T-helper 2 cell treated with Interferon-gamma antibody and Interleukin-4, amounts not matched to agents 5 μg/mL and 100 μg/mL, for 36 hours (primary cell): ENCODE measurements around the gene DNAAF1.
"Not testable (repeated sequence)": the region's sequence is repeated elsewhere in the genome, so short reads cannot be mapped to it uniquely, and the experiment has no call there.

Experiments used
- DNase-seq: peaks from one replicate; pipeline ENCODE4 v3.0.0; 2021; ENCODE audit warnings: low spot score
- H3K27ac Mint-ChIP-seq: one replicate; pipeline ENCODE4 v1.8.0; 2021; ENCODE audit warnings: mild to moderate bottlenecking, mixed read lengths
- H3K27me3 Mint-ChIP-seq: one replicate; pipeline ENCODE4 v1.8.0; 2021; ENCODE audit warnings: low read depth, mixed read lengths
- H3K36me3 Mint-ChIP-seq: one replicate; pipeline ENCODE4 v1.8.0; 2021; ENCODE audit warnings: low read depth, mixed read lengths
- H3K4me1 Mint-ChIP-seq: one replicate; pipeline ENCODE4 v1.8.0; 2021; ENCODE audit warnings: low read depth, mixed read lengths
- H3K4me3 Mint-ChIP-seq: one replicate; pipeline ENCODE4 v1.8.0; 2022; ENCODE audit warnings: mild to moderate bottlenecking, moderate library complexity, mixed read lengths
- H3K9me3 Mint-ChIP-seq: one replicate; pipeline ENCODE4 v1.8.0; 2021; ENCODE audit warnings: mixed read lengths

Gene DNAAF1

DNA sequence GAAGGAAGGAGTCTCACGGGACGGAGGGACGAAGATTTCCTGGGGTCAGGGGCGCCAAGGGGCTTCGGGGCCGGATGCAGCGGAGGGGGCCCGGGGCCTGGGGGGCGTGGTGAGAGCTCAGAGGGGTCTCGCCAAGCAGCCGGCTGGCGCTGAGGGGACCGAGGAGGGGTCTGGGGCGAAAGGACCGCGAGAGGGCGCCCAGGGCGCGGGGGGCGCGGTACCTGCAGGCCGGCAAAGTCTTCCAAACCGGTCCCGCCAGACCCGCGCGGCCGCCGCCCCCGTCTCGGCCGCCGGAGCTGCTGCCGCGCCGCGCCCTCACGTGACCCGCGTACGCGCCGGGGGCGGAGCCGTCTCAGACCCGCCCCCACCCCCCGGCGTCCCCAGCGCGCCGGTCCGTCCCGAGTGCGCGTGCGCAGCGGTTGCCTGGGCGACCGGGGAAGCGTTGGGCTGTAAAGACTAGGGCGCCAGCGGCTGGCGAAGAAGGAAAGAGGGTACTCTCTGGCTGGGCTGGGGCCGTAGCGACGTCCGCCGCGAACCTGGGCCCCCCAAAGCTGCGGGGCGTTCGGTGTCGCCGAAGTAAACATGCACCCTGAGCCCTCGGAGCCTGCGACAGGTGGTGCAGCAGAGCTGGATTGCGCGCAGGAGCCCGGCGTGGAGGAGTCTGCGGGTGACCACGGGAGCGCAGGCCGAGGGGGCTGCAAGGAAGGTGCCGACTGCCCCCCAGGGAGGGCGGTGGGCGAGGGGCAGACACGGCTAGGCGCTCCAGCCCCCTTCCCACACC is at the start of gene DNAAF1, which contains the start of gene HSDL1:
Gene DNAAF1 (plus strand): TSS at position 450 of the 781 bp plus-strand sequence. CDS start 133 bp downstream, at position 583.
Gene HSDL1 (minus strand): TSS at position 319 of the 781 bp plus-strand sequence. CDS start 13,856 bp downstream, outside the sequence.
- H3K27me3 Mint-ChIP-seq: peaks cover 6% of the 10 kb centered on the region
- DNase-seq: peak; percentile 92
- peaks cover 2% of the 10 kb centered on the region for H3K36me3 Mint-ChIP-seq
- H3K4me1 Mint-ChIP-seq: peaks cover 10% of the 10 kb centered on the region
- peak within 1 kb of the TSS; percentile 82 for H3K27ac Mint-ChIP-seq
- H3K4me3 Mint-ChIP-seq: peak within 1 kb of the TSS; percentile 94
- H3K9me3 Mint-ChIP-seq: no peaks in the 10 kb centered on the region

DNA sequence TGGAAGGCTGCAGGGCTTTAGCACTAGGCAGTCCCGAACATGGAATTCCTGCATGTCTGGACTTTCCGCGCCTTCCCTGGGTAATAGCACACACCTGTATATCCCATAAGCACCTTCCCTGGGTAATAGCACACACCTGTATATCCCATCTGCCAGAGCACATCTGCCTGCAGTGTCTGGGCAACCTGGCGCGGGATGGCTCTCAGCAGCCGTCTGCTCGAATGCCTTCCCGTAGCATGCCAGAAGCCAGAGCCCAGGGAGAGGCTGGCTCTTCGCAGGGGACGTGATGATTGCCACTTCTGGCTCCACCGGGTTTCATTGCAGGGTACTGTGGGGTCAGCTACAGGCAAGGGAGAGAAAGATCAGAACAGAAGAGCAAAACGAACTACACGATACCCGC is 49.6 kb upstream of the DNAAF1 start:
- H3K27me3 Mint-ChIP-seq: no peaks in the 10 kb centered on the region
- H3K36me3 Mint-ChIP-seq: peaks cover 51% of the 10 kb centered on the region
- no peaks in the 10 kb centered on the region for H3K9me3 Mint-ChIP-seq
- peaks cover 12% of the 10 kb centered on the region for H3K4me1 Mint-ChIP-seq
- H3K27ac Mint-ChIP-seq: no peak overlapping the region
- H3K4me3 Mint-ChIP-seq: no peak overlapping the region
- no peak for DNase-seq

GRCh38 chr16:84096447-84097005 is 48.6 kb upstream of the DNAAF1 start:
- no peak overlapping the region for H3K4me3 Mint-ChIP-seq
- no peak overlapping the region for H3K27ac Mint-ChIP-seq
- H3K9me3 Mint-ChIP-seq: no peaks in the 10 kb centered on the region
- H3K4me1 Mint-ChIP-seq: peaks cover 12% of the 10 kb centered on the region
- no peak for DNase-seq
- H3K27me3 Mint-ChIP-seq: no peaks in the 10 kb centered on the region
- peaks cover 45% of the 10 kb centered on the region for H3K36me3 Mint-ChIP-seq

- Mint-ChIP-seq H3K4me3 (no peak overlapping the region), H3K27me3 (no peaks in the 10 kb centered on the region), H3K27ac (no peak overlapping the region), H3K9me3 (no peaks in the 10 kb centered on the region), H3K36me3 (peaks cover 36% of the 10 kb centered on the region), H3K4me1 (peaks cover 14% of the 10 kb centered on the region)
- DNase-seq: no peak
Measured at GRCh38 chr16:84098939-84099338, 46.2 kb upstream of the DNAAF1 start.

- Mint-ChIP-seq H3K36me3 (peaks cover 19% of the 10 kb centered on the region), H3K27me3 (no peaks in the 10 kb centered on the region), H3K9me3 (no peaks in the 10 kb centered on the region), H3K4me1 (peaks cover 14% of the 10 kb centered on the region), H3K27ac (no peak overlapping the region), H3K4me3 (no peak overlapping the region)
- no peak for DNase-seq
Measured at GRCh38 chr16:84103678-84104077, 41.4 kb upstream of the DNAAF1 start.

GRCh38 chr16:84104231-84104630 is 40.9 kb upstream of the DNAAF1 start:
- no peaks in the 10 kb centered on the region for H3K9me3 Mint-ChIP-seq
- no peak overlapping the region for H3K27ac Mint-ChIP-seq
- no peak for DNase-seq
- no peak overlapping the region for H3K4me3 Mint-ChIP-seq
- no peaks in the 10 kb centered on the region for H3K27me3 Mint-ChIP-seq
- H3K36me3 Mint-ChIP-seq: peaks cover 17% of the 10 kb centered on the region
- H3K4me1 Mint-ChIP-seq: peaks cover 10% of the 10 kb centered on the region

GRCh38 chr16:84105301-84105815 is 39.8 kb upstream of the DNAAF1 start:
- Mint-ChIP-seq H3K27ac (no peak overlapping the region), H3K36me3 (peaks cover 19% of the 10 kb centered on the region), H3K4me1 (peaks cover 5% of the 10 kb centered on the region), H3K9me3 (no peaks in the 10 kb centered on the region), H3K27me3 (no peaks in the 10 kb centered on the region), H3K4me3 (no peak overlapping the region)
- DNase-seq: no peak

- H3K9me3 Mint-ChIP-seq: no peaks in the 10 kb centered on the region
- H3K27ac Mint-ChIP-seq: no peak overlapping the region
- no peak for DNase-seq
- H3K36me3 Mint-ChIP-seq: peaks cover 21% of the 10 kb centered on the region
- H3K4me3 Mint-ChIP-seq: no peak overlapping the region
- H3K4me1 Mint-ChIP-seq: peaks cover 5% of the 10 kb centered on the region
- H3K27me3 Mint-ChIP-seq: no peaks in the 10 kb centered on the region
Measured at GRCh38 chr16:84105948-84106740, 39.0 kb upstream of the DNAAF1 start.

DNA sequence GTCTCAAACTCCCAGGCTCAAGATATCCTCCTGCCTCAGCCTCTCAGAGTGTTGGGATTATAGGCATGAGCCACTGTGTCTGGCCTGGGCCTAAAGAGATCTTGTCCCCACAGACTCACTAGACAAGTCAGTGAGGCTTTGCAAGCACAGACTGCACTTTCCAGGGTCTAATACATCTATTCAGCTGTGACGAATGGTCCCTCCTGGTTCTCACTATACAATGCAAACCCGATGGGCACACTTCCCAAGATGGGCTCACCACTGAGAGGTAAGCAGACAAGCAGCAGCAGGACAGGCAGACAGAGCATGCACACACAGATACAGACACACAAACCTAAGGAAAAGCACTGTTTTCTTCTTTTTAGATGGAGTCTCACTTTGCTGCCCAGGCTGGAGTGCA is 37.2 kb upstream of the DNAAF1 start:
- Mint-ChIP-seq H3K4me3 (no peak overlapping the region), H3K27me3 (no peaks in the 10 kb centered on the region), H3K36me3 (peaks cover 17% of the 10 kb centered on the region), H3K9me3 (no peaks in the 10 kb centered on the region), H3K27ac (no peak overlapping the region), H3K4me1 (peaks cover 3% of the 10 kb centered on the region)
- no peak for DNase-seq

DNA sequence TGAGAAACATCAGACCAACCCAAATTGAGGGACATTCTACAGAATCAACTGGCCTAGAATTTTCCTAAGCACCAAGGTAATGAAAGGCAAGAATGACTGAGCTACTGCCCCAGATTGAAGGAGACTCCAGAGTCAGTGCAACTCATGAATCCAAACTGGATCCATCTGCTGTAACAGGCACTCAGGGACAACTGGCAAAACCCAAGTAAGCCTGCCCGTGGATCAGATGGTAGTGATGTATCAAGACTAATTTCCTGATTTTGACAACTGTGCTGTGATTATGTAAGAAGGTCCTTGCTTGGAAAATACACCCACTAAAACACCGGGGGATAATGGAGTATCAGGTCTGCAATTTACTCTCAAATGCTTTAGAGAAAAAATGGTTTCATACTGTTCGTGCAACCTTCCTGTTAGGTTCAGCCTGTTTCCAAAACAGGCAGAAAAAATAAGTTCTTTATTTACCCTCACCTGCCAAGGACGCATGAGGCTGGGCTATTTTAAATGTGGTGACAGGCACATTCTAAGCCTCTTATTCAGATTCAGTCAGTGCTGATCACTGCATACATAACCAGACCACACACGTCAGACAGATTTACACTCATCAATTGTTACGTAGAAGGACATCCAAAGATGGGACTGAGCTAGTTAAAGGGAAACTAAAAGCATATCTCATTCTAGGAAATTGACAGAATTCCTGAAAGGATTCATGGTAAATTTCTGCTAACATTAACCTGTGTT is 35.3 kb upstream of the DNAAF1 start:
- no peak for DNase-seq
- no peaks in the 10 kb centered on the region for H3K9me3 Mint-ChIP-seq
- H3K36me3 Mint-ChIP-seq: peaks cover 17% of the 10 kb centered on the region
- no peaks in the 10 kb centered on the region for H3K27me3 Mint-ChIP-seq
- H3K4me3 Mint-ChIP-seq: no peak overlapping the region
- H3K27ac Mint-ChIP-seq: no peak overlapping the region
- peaks cover 7% of the 10 kb centered on the region for H3K4me1 Mint-ChIP-seq

DNA sequence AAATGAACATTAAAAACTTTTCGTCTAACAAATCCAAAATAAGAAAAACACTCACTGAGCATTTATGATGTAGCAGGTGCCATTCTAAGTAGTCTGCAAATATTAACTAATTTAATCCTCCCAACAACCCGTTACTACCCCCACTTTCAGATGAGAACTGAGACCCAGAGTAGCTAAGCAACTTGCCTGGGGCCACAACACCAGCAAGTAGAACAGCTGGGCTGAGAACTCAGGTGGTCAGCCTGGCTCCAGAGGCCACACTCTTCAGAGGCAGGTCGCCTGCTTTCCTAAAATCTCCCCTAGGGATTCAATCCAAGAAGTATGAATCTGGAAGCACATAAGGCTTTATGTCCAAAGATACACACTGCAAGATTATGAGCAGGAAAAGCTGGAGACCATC is 34.6 kb upstream of the DNAAF1 start:
- no peak overlapping the region for H3K4me3 Mint-ChIP-seq
- H3K27me3 Mint-ChIP-seq: no peaks in the 10 kb centered on the region
- peaks cover 15% of the 10 kb centered on the region for H3K36me3 Mint-ChIP-seq
- DNase-seq: no peak
- H3K9me3 Mint-ChIP-seq: no peaks in the 10 kb centered on the region
- no peak overlapping the region for H3K27ac Mint-ChIP-seq
- H3K4me1 Mint-ChIP-seq: peaks cover 11% of the 10 kb centered on the region

GRCh38 chr16:84111525-84111924 is 33.6 kb upstream of the DNAAF1 start:
- no peak overlapping the region for H3K27ac Mint-ChIP-seq
- no peaks in the 10 kb centered on the region for H3K9me3 Mint-ChIP-seq
- H3K36me3 Mint-ChIP-seq: peaks cover 12% of the 10 kb centered on the region
- no peak for DNase-seq
- H3K27me3 Mint-ChIP-seq: no peaks in the 10 kb centered on the region
- peaks cover 12% of the 10 kb centered on the region for H3K4me1 Mint-ChIP-seq
- H3K4me3 Mint-ChIP-seq: no peak overlapping the region

DNA sequence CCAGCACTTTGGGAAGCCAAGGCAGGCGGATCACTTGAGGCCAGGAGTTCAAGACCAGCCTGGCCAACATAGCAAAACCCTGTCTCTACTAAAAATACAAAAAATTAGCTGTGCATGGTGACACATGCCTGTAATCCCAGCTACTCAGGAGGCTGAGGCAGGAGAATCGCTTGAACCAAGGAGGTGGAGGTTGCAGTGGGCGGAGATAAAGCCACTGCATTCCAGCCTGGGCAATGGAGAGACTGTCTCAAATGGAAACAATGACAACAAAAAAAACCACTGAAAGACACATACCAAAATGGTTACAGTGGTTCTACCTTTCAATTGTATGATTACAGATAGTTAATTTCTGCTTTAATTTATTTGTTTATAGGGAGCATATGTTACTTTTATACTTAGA is 33.2 kb upstream of the DNAAF1 start:
- H3K36me3 Mint-ChIP-seq: peaks cover 12% of the 10 kb centered on the region
- H3K9me3 Mint-ChIP-seq, H3K4me3 Mint-ChIP-seq, H3K27me3 Mint-ChIP-seq, H3K27ac Mint-ChIP-seq: not testable (repeated sequence)
- peaks cover 12% of the 10 kb centered on the region for H3K4me1 Mint-ChIP-seq
- DNase-seq: peak; percentile 53
